ENCODE data around the gene TCF7. TPM values are rescaled to one million over a fixed set of nuclear protein-coding genes. Genes with fewer than 3 reads are reported as not detected.

TCF7 gene
- total and polyA plus RNA-seq, 2 of the 13 experiments (the other 11 are each of a cell fraction or from before 2014, with no cell fraction given): 6.3 to 6.8 TPM

DNA sequence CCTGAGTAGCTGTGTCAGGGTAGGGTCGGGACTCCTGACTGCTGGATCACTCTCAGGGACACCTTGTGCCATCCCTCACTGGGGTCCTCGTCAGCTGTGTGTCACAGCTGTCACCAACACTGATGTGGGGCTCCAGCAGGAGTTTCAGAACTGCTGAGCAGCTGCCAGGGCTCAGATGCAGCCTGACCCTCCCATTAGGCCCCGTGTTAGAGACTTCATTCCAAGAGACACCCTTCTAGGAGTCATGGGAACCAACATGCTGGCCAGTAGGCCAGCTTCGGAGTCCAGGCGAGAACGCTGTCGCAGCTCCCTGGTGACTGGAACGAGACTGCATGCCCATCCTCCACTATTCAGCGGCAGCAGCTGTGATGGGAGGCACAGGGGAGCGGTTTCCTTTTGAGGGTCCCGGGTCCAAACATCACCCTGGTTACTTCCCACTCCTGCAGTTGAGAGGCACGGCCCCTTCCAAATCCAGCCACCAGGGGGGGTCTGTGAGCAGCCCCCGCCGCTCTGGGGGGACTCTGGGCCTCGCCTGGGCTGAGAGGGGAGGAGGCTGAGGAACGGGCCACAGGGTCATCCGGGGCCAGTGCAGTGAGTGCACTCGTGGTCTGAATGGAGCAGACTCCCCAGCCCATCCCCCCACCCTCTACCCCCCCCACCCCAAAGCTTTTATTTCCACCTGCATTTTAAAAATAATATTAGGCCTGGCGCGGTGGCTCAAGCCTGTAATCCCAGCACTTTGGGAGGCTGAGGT is 12.6 kb upstream of the TCF7 start (continued):
- TF ChIP-seq ETS1 (CRISPR knock-in tag; IDR thresholded peaks at IDR 0.05) (no peak), ADNP (CRISPR knock-in tag; IDR thresholded peaks at IDR 0.05) (no peak), ZNF761 (CRISPR knock-in tag; conservative IDR thresholded peaks at IDR 0.05) (no peak), MTA1 (CRISPR knock-in tag; IDR thresholded peaks at IDR 0.05; ENCODE audit: borderline replicate concordance) (no peak), TRIM24 (CRISPR knock-in tag; IDR thresholded peaks at IDR 0.05) (no peak), ZNF776 (CRISPR knock-in tag; IDR thresholded peaks at IDR 0.05) (no peak), TRAFD1 (CRISPR knock-in tag; IDR thresholded peaks at IDR 0.05; ENCODE audit: borderline replicate concordance) (no peak), SALL1 (CRISPR knock-in tag; IDR thresholded peaks at IDR 0.05) (peak; percentile 66), ISL2 (CRISPR knock-in tag; IDR thresholded peaks at IDR 0.05) (no peak), ZNF552 (CRISPR knock-in tag; IDR thresholded peaks at IDR 0.05; ENCODE audit: borderline replicate concordance) (no peak), ZNF446 (CRISPR knock-in tag; IDR thresholded peaks at IDR 0.05) (no peak), ZNF546 (CRISPR knock-in tag; conservative IDR thresholded peaks at IDR 0.05) (no peak), NR2F2 (IDR thresholded peaks at IDR 0.05; ENCODE audit: borderline replicate concordance, low read depth) (no peak), ZSCAN20 (CRISPR knock-in tag; IDR thresholded peaks at IDR 0.05; ENCODE audit: borderline replicate concordance) (no peak), ZNF256 (CRISPR knock-in tag; conservative IDR thresholded peaks at IDR 0.05) (no peak), TOPORS (CRISPR knock-in tag; IDR thresholded peaks at IDR 0.05) (no peak), CEBPB (IDR thresholded peaks at IDR 0.05; ENCODE audit: borderline replicate concordance, low read depth, low read length) (no peak), ZNF83 (CRISPR knock-in tag; IDR thresholded peaks at IDR 0.05; ENCODE audit: borderline replicate concordance) (no peak), ZNF780A (CRISPR knock-in tag; IDR thresholded peaks at IDR 0.05) (no peak), ZNF337 (CRISPR knock-in tag; IDR thresholded peaks at IDR 0.05; ENCODE audit: borderline replicate concordance, low read depth) (no peak), ZNF749 (CRISPR knock-in tag; IDR thresholded peaks at IDR 0.05; ENCODE audit: borderline replicate concordance) (no peak)
- TF ChIP-seq, protein P1, sequence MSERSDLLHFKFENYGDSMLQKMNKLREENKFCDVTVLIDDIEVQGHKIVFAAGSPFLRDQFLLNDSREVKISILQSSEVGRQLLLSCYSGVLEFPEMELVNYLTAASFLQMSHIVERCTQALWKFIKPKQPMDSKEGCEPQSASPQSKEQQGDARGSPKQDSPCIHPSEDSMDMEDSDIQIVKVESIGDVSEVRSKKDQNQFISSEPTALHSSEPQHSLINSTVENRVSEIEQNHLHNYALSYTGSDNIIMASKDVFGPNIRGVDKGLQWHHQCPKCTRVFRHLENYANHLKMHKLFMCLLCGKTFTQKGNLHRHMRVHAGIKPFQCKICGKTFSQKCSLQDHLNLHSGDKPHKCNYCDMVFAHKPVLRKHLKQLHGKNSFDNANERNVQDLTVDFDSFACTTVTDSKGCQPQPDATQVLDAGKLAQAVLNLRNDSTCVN (CRISPR knock-in tag; IDR thresholded peaks at IDR 0.05; ENCODE audit: borderline replicate concordance): no peak
- TF ChIP-seq, protein P2, sequence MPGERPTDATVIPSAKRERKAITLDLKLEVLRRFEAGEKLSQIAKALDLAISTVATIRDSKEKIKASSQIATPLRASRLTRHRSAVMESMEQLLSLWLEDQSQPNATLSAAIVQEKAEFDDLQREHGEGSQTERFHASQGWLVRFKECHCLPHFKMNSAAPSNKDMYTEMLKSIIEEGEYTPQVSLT (CRISPR knock-in tag; IDR thresholded peaks at IDR 0.05; ENCODE audit: borderline replicate concordance, low read depth): no peak
- TF ChIP-seq, protein P3, sequence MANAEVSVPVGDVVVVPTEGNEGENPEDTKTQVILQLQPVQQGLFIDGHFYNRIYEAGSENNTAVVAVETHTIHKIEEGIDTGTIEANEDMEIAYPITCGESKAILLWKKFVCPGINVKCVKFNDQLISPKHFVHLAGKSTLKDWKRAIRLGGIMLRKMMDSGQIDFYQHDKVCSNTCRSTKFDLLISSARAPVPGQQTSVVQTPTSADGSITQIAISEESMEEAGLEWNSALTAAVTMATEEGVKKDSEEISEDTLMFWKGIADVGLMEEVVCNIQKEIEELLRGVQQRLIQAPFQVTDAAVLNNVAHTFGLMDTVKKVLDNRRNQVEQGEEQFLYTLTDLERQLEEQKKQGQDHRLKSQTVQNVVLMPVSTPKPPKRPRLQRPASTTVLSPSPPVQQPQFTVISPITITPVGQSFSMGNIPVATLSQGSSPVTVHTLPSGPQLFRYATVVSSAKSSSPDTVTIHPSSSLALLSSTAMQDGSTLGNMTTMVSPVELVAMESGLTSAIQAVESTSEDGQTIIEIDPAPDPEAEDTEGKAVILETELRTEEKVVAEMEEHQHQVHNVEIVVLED (CRISPR knock-in tag; IDR thresholded peaks at IDR 0.05; ENCODE audit: borderline replicate concordance): no peak

Measured in HepG2 (cell line).